Measurements from ENCODE around the gene TH.
"Not testable (repeated sequence)": the region's sequence is repeated elsewhere in the genome, so short reads cannot be mapped to it uniquely, and the experiment has no call there.

TH gene

GRCh38 chr11:2202900-2203439, 31.4 kb upstream of the TH start:
- no peaks in the 10 kb centered on the region for H3K36me3 Mint-ChIP-seq
- no peak overlapping the region for H3K27ac Mint-ChIP-seq
- H3K4me3 Mint-ChIP-seq: no peak overlapping the region
- H3K9me3 Mint-ChIP-seq (ENCODE audit: low read depth): no peaks in the 10 kb centered on the region
- no peaks in the 10 kb centered on the region for H3K27me3 Mint-ChIP-seq
- H3K4me1 Mint-ChIP-seq (ENCODE audit: low read depth): no peaks in the 10 kb centered on the region

GRCh38 chr11:2202071-2202899, 30.7 kb upstream of the TH start:
- no peaks in the 10 kb centered on the region for H3K9me3 Mint-ChIP-seq (ENCODE audit: low read depth)
- H3K27me3 Mint-ChIP-seq: no peaks in the 10 kb centered on the region
- H3K27ac Mint-ChIP-seq: no peak overlapping the region
- no peak overlapping the region for H3K4me3 Mint-ChIP-seq
- no peaks in the 10 kb centered on the region for H3K4me1 Mint-ChIP-seq (ENCODE audit: low read depth)
- H3K36me3 Mint-ChIP-seq: no peaks in the 10 kb centered on the region

GRCh38 chr11:2201542-2201941, 29.9 kb upstream of the TH start:
- no peak overlapping the region for H3K27ac Mint-ChIP-seq
- peaks cover under 1% of the 10 kb centered on the region for H3K4me1 Mint-ChIP-seq (ENCODE audit: low read depth)
- no peaks in the 10 kb centered on the region for H3K9me3 Mint-ChIP-seq (ENCODE audit: low read depth)

GRCh38 chr11:2200957-2201519, 29.4 kb upstream of the TH start:
- no peak overlapping the region for H3K27ac Mint-ChIP-seq
- H3K27me3 Mint-ChIP-seq: peaks cover 2% of the 10 kb centered on the region
- no peaks in the 10 kb centered on the region for H3K9me3 Mint-ChIP-seq (ENCODE audit: low read depth)
- H3K4me1 Mint-ChIP-seq (ENCODE audit: low read depth): peaks cover 5% of the 10 kb centered on the region
- H3K36me3 Mint-ChIP-seq: no peaks in the 10 kb centered on the region
- no peak overlapping the region for H3K4me3 Mint-ChIP-seq

More at GRCh38 chr11:2201542-2201941, 29.9 kb upstream of the TH start:
- Mint-ChIP-seq H3K27me3 (no peaks in the 10 kb centered on the region), H3K4me3 (no peak overlapping the region), H3K36me3 (no peaks in the 10 kb centered on the region)

- Mint-ChIP-seq H3K9me3 (ENCODE audit: low read depth) (no peaks in the 10 kb centered on the region), H3K4me3 (no peak overlapping the region)
Measured at GRCh38 chr11:2200536-2200935, 28.9 kb upstream of the TH start.

GRCh38 chr11:2199466-2200341, 28.1 kb upstream of the TH start:
- H3K27ac Mint-ChIP-seq: no peak overlapping the region
- no peaks in the 10 kb centered on the region for H3K9me3 Mint-ChIP-seq (ENCODE audit: low read depth)
- no peak overlapping the region for H3K4me3 Mint-ChIP-seq
- peaks cover 2% of the 10 kb centered on the region for H3K27me3 Mint-ChIP-seq
- H3K36me3 Mint-ChIP-seq: no peaks in the 10 kb centered on the region
- peaks cover 5% of the 10 kb centered on the region for H3K4me1 Mint-ChIP-seq (ENCODE audit: low read depth)

More at GRCh38 chr11:2200536-2200935, 28.9 kb upstream of the TH start:
- Mint-ChIP-seq H3K27me3 (peaks cover 2% of the 10 kb centered on the region), H3K36me3 (no peaks in the 10 kb centered on the region), H3K27ac (no peak overlapping the region), H3K4me1 (ENCODE audit: low read depth) (peaks cover 5% of the 10 kb centered on the region)

GRCh38 chr11:2198621-2199365, 27.2 kb upstream of the TH start:
- Mint-ChIP-seq H3K4me1 (ENCODE audit: low read depth) (peaks cover 5% of the 10 kb centered on the region), H3K27me3 (peaks cover 2% of the 10 kb centered on the region), H3K27ac (no peak overlapping the region), H3K36me3 (no peaks in the 10 kb centered on the region), H3K9me3 (ENCODE audit: low read depth) (no peaks in the 10 kb centered on the region), H3K4me3 (no peak overlapping the region)

- H3K9me3 Mint-ChIP-seq (ENCODE audit: low read depth): no peaks in the 10 kb centered on the region
- H3K27me3 Mint-ChIP-seq: peaks cover 2% of the 10 kb centered on the region
- no peak overlapping the region for H3K27ac Mint-ChIP-seq
- H3K4me3 Mint-ChIP-seq: no peak overlapping the region
- H3K4me1 Mint-ChIP-seq (ENCODE audit: low read depth): peaks cover 5% of the 10 kb centered on the region
- no peaks in the 10 kb centered on the region for H3K36me3 Mint-ChIP-seq
Measured at GRCh38 chr11:2197771-2198520, 26.3 kb upstream of the TH start.

- peaks cover 2% of the 10 kb centered on the region for H3K27me3 Mint-ChIP-seq
Measured at GRCh38 chr11:2196970-2197770, 25.6 kb upstream of the TH start.

GRCh38 chr11:2195756-2196088, 24.1 kb upstream of the TH start:
- Mint-ChIP-seq H3K27ac (no peak overlapping the region), H3K36me3 (no peaks in the 10 kb centered on the region), H3K27me3 (peaks cover 2% of the 10 kb centered on the region), H3K4me3 (no peak overlapping the region), H3K9me3 (ENCODE audit: low read depth) (no peaks in the 10 kb centered on the region), H3K4me1 (ENCODE audit: low read depth) (peaks cover 5% of the 10 kb centered on the region)

More at GRCh38 chr11:2196970-2197770, 25.6 kb upstream of the TH start:
- Mint-ChIP-seq H3K4me3 (no peak overlapping the region), H3K4me1 (ENCODE audit: low read depth) (peaks cover 5% of the 10 kb centered on the region), H3K9me3 (ENCODE audit: low read depth) (no peaks in the 10 kb centered on the region), H3K36me3 (no peaks in the 10 kb centered on the region), H3K27ac (no peak overlapping the region)

GRCh38 chr11:2194877-2195755, 23.5 kb upstream of the TH start:
- Mint-ChIP-seq H3K9me3 (ENCODE audit: low read depth) (no peaks in the 10 kb centered on the region), H3K4me1 (ENCODE audit: low read depth) (peaks cover 5% of the 10 kb centered on the region), H3K4me3 (no peak overlapping the region), H3K27me3 (peaks cover 4% of the 10 kb centered on the region), H3K27ac (no peak overlapping the region), H3K36me3 (no peaks in the 10 kb centered on the region)

- H3K36me3 Mint-ChIP-seq; H3K4me1 Mint-ChIP-seq (ENCODE audit: low read depth); H3K9me3 Mint-ChIP-seq (ENCODE audit: low read depth); H3K4me3 Mint-ChIP-seq; H3K27ac Mint-ChIP-seq; H3K27me3 Mint-ChIP-seq: not testable (repeated sequence)
Measured at GRCh38 chr11:2193888-2194595, 22.4 kb upstream of the TH start.

All from activated naive CD8-positive, alpha-beta T cell (primary cell).